Right atrium auricular region (tissue), 2 donors: ENCODE data around the gene FGF11. TPM values are rescaled to one million over a fixed set of nuclear protein-coding genes. Genes with fewer than 3 reads are reported as not detected.

Experiments used
- DNase-seq: peaks from one replicate; pipeline ENCODE4 v3.0.0-alpha.2; 2019; ENCODE audit warnings: low spot score
- H3K27ac ChIP-seq, 2 donors: fragments of 200-600 bp; sonication (generic); 1 replicate in 1 of 2; 2 replicates in 1 of 2; pipeline ENCODE4 v1.5.1; 2016 to 2019
- H3K27me3 ChIP-seq, 2 donors: fragments of 200-600 bp; sonication (generic); one replicate each; pipeline versions ENCODE4 v1.5.1 to v1.6.0; 2017 to 2019
- H3K36me3 ChIP-seq: fragments of 200-600 bp; sonication (generic); one replicate; pipeline ENCODE4 v1.5.1; 2016
- H3K4me1 ChIP-seq, 2 donors: fragments of 200-600 bp; sonication (generic); one replicate each; pipeline versions ENCODE4 v1.5.1 to v1.6.0; 2017 to 2019
- H3K4me3 ChIP-seq, 2 donors: fragments of 200-600 bp; sonication (generic); 1 replicate in 1 of 2; 2 replicates in 1 of 2; pipeline ENCODE4 v1.5.1; 2017 to 2019; ENCODE audit warnings: mild to moderate bottlenecking in 1 of 2, moderate library complexity in 1 of 2
- H3K9me3 ChIP-seq, 2 donors: fragments of 200-600 bp; sonication (generic); one replicate each; pipeline ENCODE4 v1.5.1; 2019
- total RNA-seq, 2 donors: library from RNA; depleted of rRNA; stranded (reverse); fragments of >200 nt; gene quantifications; one replicate each; pipeline ENCODE4 v1.1.0, GENCODE V29; 2016
- TF ChIP-seq, protein P1 (sequence below), 2 donors: fragments of 200-600 bp; sonication (generic); IDR thresholded peaks; one replicate each; pipeline ENCODE4 v1.5.1; 2019; ENCODE audit warnings: antibody characterized with exemption in 2 of 2

FGF11 gene
- total RNA-seq, 2 donors from 2014 or later = 18.6 to 20.9 TPM

DNA sequence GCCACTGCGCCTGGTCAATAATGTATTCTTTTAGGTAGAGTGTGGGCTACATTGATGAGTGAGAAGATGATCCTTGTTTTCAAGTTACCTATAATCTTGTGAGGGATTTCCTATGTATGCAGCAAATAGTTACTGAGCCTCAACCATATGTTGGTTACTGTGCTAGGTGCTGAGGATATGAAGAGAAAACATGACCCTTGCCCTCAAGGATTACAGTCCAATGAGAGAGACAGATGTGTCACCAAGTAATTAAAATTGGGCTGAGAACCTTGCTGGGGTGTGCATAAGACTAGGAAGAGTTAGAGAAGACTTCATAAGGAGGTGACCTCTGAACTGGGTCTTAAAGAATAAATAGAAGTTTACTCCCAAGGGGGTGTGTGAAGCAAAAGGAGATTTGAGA is 52.3 kb downstream of the FGF11 start:
- TF ChIP-seq, protein P1, sequence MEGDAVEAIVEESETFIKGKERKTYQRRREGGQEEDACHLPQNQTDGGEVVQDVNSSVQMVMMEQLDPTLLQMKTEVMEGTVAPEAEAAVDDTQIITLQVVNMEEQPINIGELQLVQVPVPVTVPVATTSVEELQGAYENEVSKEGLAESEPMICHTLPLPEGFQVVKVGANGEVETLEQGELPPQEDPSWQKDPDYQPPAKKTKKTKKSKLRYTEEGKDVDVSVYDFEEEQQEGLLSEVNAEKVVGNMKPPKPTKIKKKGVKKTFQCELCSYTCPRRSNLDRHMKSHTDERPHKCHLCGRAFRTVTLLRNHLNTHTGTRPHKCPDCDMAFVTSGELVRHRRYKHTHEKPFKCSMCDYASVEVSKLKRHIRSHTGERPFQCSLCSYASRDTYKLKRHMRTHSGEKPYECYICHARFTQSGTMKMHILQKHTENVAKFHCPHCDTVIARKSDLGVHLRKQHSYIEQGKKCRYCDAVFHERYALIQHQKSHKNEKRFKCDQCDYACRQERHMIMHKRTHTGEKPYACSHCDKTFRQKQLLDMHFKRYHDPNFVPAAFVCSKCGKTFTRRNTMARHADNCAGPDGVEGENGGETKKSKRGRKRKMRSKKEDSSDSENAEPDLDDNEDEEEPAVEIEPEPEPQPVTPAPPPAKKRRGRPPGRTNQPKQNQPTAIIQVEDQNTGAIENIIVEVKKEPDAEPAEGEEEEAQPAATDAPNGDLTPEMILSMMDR (IDR thresholded peaks at IDR 0.05) = no peak
- H3K36me3 ChIP-seq = peaks cover 11% of the 10 kb centered on the region
- no peak overlapping the region for H3K4me3 ChIP-seq
- no peak overlapping the region for H3K27ac ChIP-seq
- no peaks in the 10 kb centered on the region for H3K9me3 ChIP-seq
- DNase-seq = no peak
- peaks cover 0 to 54% of the 10 kb centered on the region in 2 donors for H3K4me1 ChIP-seq
- no peaks in the 10 kb centered on the region for H3K27me3 ChIP-seq

DNA sequence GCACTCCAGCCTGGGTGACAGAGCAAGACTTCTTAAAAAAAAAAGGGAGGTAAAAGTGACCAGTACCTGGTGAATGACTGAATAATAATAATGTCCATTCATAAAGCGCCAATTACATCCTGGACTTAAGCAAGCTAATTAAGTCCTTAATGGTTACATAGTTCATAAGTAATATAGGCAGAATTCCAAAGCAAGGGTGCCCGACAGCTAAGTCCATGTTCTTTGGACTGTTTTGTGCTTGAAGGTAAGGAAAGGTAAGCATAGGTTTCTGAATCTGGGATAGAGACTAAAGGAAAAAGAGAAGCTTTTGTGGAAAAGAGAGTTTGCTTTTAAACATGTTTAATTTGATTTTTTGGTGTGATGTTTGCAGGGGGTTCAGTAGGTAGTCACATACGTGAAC is 54.6 kb downstream of the FGF11 start:
- Histone ChIP-seq H3K27ac (no peak overlapping the region), H3K9me3 (no peaks in the 10 kb centered on the region), H3K27me3 (no peaks in the 10 kb centered on the region), H3K36me3 (peaks cover 35% of the 10 kb centered on the region), H3K4me3 (no peak overlapping the region), H3K4me1 (peaks cover 0 to 37% of the 10 kb centered on the region in 2 donors)
- TF ChIP-seq, protein P1 (IDR thresholded peaks at IDR 0.05) = no peak
- DNase-seq = no peak

Other genes with a start within 250 kb of the FGF11 start
- gene DLG4, start 219.7 kb upstream of the FGF11 start, total RNA-seq = 10 to 100 TPM; 15.1 to 33.4 TPM
- gene ACADVL, start 219.6 kb upstream of the FGF11 start, total RNA-seq = 100 to 1,000 TPM; 695 to 758 TPM
- 10 to 100 TPM; 18.1 to 19.9 TPM for gene DVL2, start 205.0 kb upstream of the FGF11 start, total RNA-seq
- 10 to 100 TPM in 1 of 2 donors, 1 to 10 TPM in 1; 10.0 to 22.4 TPM for gene PHF23, start 200.1 kb upstream of the FGF11 start, total RNA-seq
- 100 to 1,000 TPM; 226 to 469 TPM for gene GABARAP, start 197.1 kb upstream of the FGF11 start, total RNA-seq
- 10 to 100 TPM; 55.0 to 77.2 TPM for gene CTDNEP1, start 187.8 kb upstream of the FGF11 start, total RNA-seq
- 10 to 100 TPM; 28.1 to 70.7 TPM for gene ELP5, start 187.3 kb upstream of the FGF11 start, total RNA-seq
- gene CLDN7, start 177.0 kb upstream of the FGF11 start, total RNA-seq = 1 to 10 TPM in 1 of 2 donors, not detected in 1; 2.3 TPM
- 100 to 1,000 TPM in 1 of 2 donors, 10 to 100 TPM in 1; 70.3 to 151 TPM for gene SLC2A4, start 157.8 kb upstream of the FGF11 start, total RNA-seq
- gene YBX2, start 144.9 kb upstream of the FGF11 start, total RNA-seq = 1 to 10 TPM; 2.9 to 3.0 TPM
- 100 to 1,000 TPM; 131 to 164 TPM for gene EIF5A, start 131.9 kb upstream of the FGF11 start, total RNA-seq
- 10 to 100 TPM; 80.4 to 97.0 TPM for gene GPS2, start 124.2 kb upstream of the FGF11 start, total RNA-seq
- 10 to 100 TPM in 1 of 2 donors, 1 to 10 TPM in 1; 9.5 to 12.8 TPM for gene NEURL4, start 110.2 kb upstream of the FGF11 start, total RNA-seq
- gene ACAP1, start 103.0 kb upstream of the FGF11 start, total RNA-seq = 1 to 10 TPM; 5.1 to 6.7 TPM
- 1 to 10 TPM; 4.2 to 6.9 TPM for gene KCTD11, start 87.3 kb upstream of the FGF11 start, total RNA-seq
- not detected for gene TMEM95, start 84.4 kb upstream of the FGF11 start, total RNA-seq
- gene TNK1, start 58.4 kb upstream of the FGF11 start, total RNA-seq = 1 to 10 TPM; 4.1 to 4.8 TPM
- gene PLSCR3, start 45.0 kb upstream of the FGF11 start, total RNA-seq = 10 to 100 TPM; 17.2 to 21.6 TPM
- gene TMEM256, start 35.4 kb upstream of the FGF11 start, total RNA-seq = 10 to 100 TPM; 43.4 to 64.8 TPM
- 10 to 100 TPM in 1 of 2 donors, 1 to 10 TPM in 1; 6.3 to 12.2 TPM for gene NLGN2, start 31.7 kb upstream of the FGF11 start, total RNA-seq
- not detected for gene SPEM1, start 19.2 kb upstream of the FGF11 start, total RNA-seq
- gene SPEM2, start 13.9 kb upstream of the FGF11 start, total RNA-seq = not detected
- not detected for gene SPEM3, start 10.7 kb upstream of the FGF11 start, total RNA-seq
- 1 to 10 TPM; 3.7 to 5.6 TPM for gene TMEM102, start 4.1 kb upstream of the FGF11 start, total RNA-seq
- 10 to 100 TPM; 15.8 to 19.0 TPM for gene CHRNB1, start 5.5 kb downstream of the FGF11 start, total RNA-seq
- gene ZBTB4, start 40.1 kb downstream of the FGF11 start, total RNA-seq = 10 to 100 TPM; 50.5 to 67.3 TPM
- gene SLC35G6, start 41.9 kb downstream of the FGF11 start, total RNA-seq = not detected
- 10 to 100 TPM; 28.4 to 41.2 TPM for gene POLR2A, start 44.9 kb downstream of the FGF11 start, total RNA-seq
- 10 to 100 TPM; 39.6 to 50.2 TPM for gene TNFSF12, start 109.5 kb downstream of the FGF11 start, total RNA-seq
- 10 to 100 TPM; 11.0 to 16.9 TPM for gene TNFSF13, start 119.2 kb downstream of the FGF11 start, total RNA-seq
- gene SENP3, start 122.4 kb downstream of the FGF11 start, total RNA-seq = 10 to 100 TPM; 45.9 to 56.1 TPM
- gene CD68, start 140.1 kb downstream of the FGF11 start, total RNA-seq = 10 to 100 TPM; 16.2 to 54.2 TPM
- 10 to 100 TPM; 55.4 to 81.1 TPM for gene MPDU1, start 144.3 kb downstream of the FGF11 start, total RNA-seq
- 10 to 100 TPM in 1 of 2 donors, 1 to 10 TPM in 1; 5.6 to 11.5 TPM for gene SOX15, start 150.6 kb downstream of the FGF11 start, total RNA-seq
- gene FXR2, start 175.4 kb downstream of the FGF11 start, total RNA-seq = 10 to 100 TPM; 70.3 to 83.6 TPM
- gene SAT2, start 188.3 kb downstream of the FGF11 start, total RNA-seq = 10 to 100 TPM; 56.0 to 78.5 TPM
- gene SHBG, start 190.6 kb downstream of the FGF11 start, total RNA-seq = under 1 TPM in 1 of 2 donors, not detected in 1; 0.39 TPM
- 1 to 10 TPM; 1.2 to 2.2 TPM for gene ATP1B2, start 211.4 kb downstream of the FGF11 start, total RNA-seq
- 10 to 100 TPM; 12.9 to 20.1 TPM for gene TP53, start 248.0 kb downstream of the FGF11 start, total RNA-seq
- gene WRAP53, start 249.0 kb downstream of the FGF11 start, total RNA-seq = 1 to 10 TPM; 3.7 to 6.1 TPM